Measurements from ENCODE around the gene IRF4. TPM values are rescaled to one million over a fixed set of nuclear protein-coding genes. Genes with fewer than 3 reads are reported as not detected.

Gene IRF4
- total RNA-seq, 1 experiment from 2014 or later = 0.15 TPM

- no peak for TF ChIP-seq EZH2 (IDR thresholded peaks at IDR 0.05; ENCODE audit: low read length, unreplicated experiment)
- TF ChIP-seq CTCF (conservative IDR thresholded peaks at IDR 0.05; ENCODE audit: low read depth, low read length) = no peak
- ATAC-seq (no peak), DNase-seq (no peak)
- Histone ChIP-seq H3K9me3 (ENCODE audit: low read length) (no peaks in the 10 kb centered on the region), H3K27me3 (ENCODE audit: low read length) (peaks cover 79% of the 10 kb centered on the region), H4K20me1 (ENCODE audit: low read length) (no peaks in the 10 kb centered on the region), H2AFZ (ENCODE audit: low read length) (no peak overlapping the region), H3K4me1 (ENCODE audit: insufficient read depth, low read length) (no peaks in the 10 kb centered on the region), H3K9ac (ENCODE audit: low read length) (no peak overlapping the region), H3F3A (ENCODE audit: low read length, unreplicated experiment) (no peaks in the 10 kb centered on the region), H3K27ac (ENCODE audit: low read length) (no peak overlapping the region), H3K9me2 (replicated peaks; ENCODE audit: low read length) (no peaks in the 10 kb centered on the region), H3K36me3 (ENCODE audit: low read depth, low read length) (no peaks in the 10 kb centered on the region), H3K79me2 (ENCODE audit: low read length) (no peaks in the 10 kb centered on the region), H3K4me3 (ENCODE audit: low read length) (no peak overlapping the region), H3K4me2 (ENCODE audit: low read length) (no peak overlapping the region)
- ChIA-PET POLR2A (ENCODE audit: unreplicated experiment) (no interaction called here), CTCF (no interaction called here)
- intact Hi-C loops (cut with micrococcal nuclease) = loop anchor here (10.0 kb wide), 1 partner anchor 80 kb away; no protein-coding TSS in a partner anchor
- BruUV-seq (replicated peaks) = no TSS peak
Measured at GRCh38 chr6:394641-395289, 3.2 kb downstream of the IRF4 start.

- BruUV-seq (replicated peaks) = no TSS peak
- H3K27me3 ChIP-seq (ENCODE audit: low read length) = peaks cover 78% of the 10 kb centered on the region
- CTCF ChIA-PET = no interaction called here
Measured at GRCh38 chr6:395432-396125, 4.0 kb downstream of the IRF4 start.

More at GRCh38 chr6:395432-396125, 4.0 kb downstream of the IRF4 start:
- Histone ChIP-seq H3K4me3 (ENCODE audit: low read length) (no peak overlapping the region), H3K4me2 (ENCODE audit: low read length) (no peak overlapping the region), H3K9me3 (ENCODE audit: low read length) (no peaks in the 10 kb centered on the region), H3F3A (ENCODE audit: low read length, unreplicated experiment) (no peaks in the 10 kb centered on the region), H2AFZ (ENCODE audit: low read length) (no peak overlapping the region), H3K9me2 (replicated peaks; ENCODE audit: low read length) (no peaks in the 10 kb centered on the region), H3K79me2 (ENCODE audit: low read length) (no peaks in the 10 kb centered on the region), H4K20me1 (ENCODE audit: low read length) (no peaks in the 10 kb centered on the region), H3K27ac (ENCODE audit: low read length) (no peak overlapping the region), H3K4me1 (ENCODE audit: insufficient read depth, low read length) (no peaks in the 10 kb centered on the region), H3K9ac (ENCODE audit: low read length) (no peak overlapping the region), H3K36me3 (ENCODE audit: low read depth, low read length) (no peaks in the 10 kb centered on the region)
- intact Hi-C loops (cut with micrococcal nuclease) = loop anchor here (10.0 kb wide), 1 partner anchor 79 kb away; no protein-coding TSS in a partner anchor
- POLR2A ChIA-PET (ENCODE audit: unreplicated experiment) = no interaction called here
- no peak for TF ChIP-seq EZH2 (IDR thresholded peaks at IDR 0.05; ENCODE audit: low read length, unreplicated experiment)
- no peak for TF ChIP-seq EZH2phosphoT487 (IDR thresholded peaks at IDR 0.05; ENCODE audit: borderline replicate concordance, low read length)
- no peak for TF ChIP-seq CTCF (conservative IDR thresholded peaks at IDR 0.05; ENCODE audit: low read depth, low read length)
- no peak for ATAC-seq
- DNase-seq = no peak
